ENCODE measurements around the gene RAP1GAP. TPM values are rescaled to one million over a fixed set of nuclear protein-coding genes. Genes with fewer than 3 reads are reported as not detected.

The RAP1GAP gene
- total RNA-seq, 1 experiment from 2014 or later, result 13.4 TPM

- DNase-seq (ENCODE audit: low read depth, low spot score), result no peak
- CTCF ChIA-PET, result no interaction called here
Measured at GRCh38 chr1:21689661-21690372, 20.7 kb upstream of the RAP1GAP start.

More at GRCh38 chr1:21689661-21690372, 20.7 kb upstream of the RAP1GAP start:
- ChIA-PET RAD21 (ENCODE audit: low non-redundant PET in 1 of 2, low total read pairs in 2 of 2, uncharacterized antibody in 2 of 2, unreplicated experiment in 2 of 2) (no interaction called here), POLR2A (no interaction called here)
- Histone ChIP-seq H3K79me2 (ENCODE audit: insufficient read depth, low read length) (no peaks in the 10 kb centered on the region), H3K4me2 (ENCODE audit: low read length) (no peak overlapping the region), H3K27ac (ENCODE audit: low read depth, low read length) (no peak overlapping the region), H4K20me1 (ENCODE audit: insufficient read depth) (no peaks in the 10 kb centered on the region), H3K9ac (ENCODE audit: low read length) (no peak overlapping the region), H3K4me1 (ENCODE audit: control insufficient read depth in 1 of 2, insufficient read depth in 2 of 2, low read length in 2 of 2) (no peaks in the 10 kb centered on the region), H3K9me3 (ENCODE audit: control insufficient read depth in 1 of 2, insufficient read depth in 1 of 2, low read depth in 1 of 2, low read length in 2 of 2) (no peaks in the 10 kb centered on the region), H2AFZ (ENCODE audit: low read depth, low read length, poor library complexity, severe bottlenecking) (no peak overlapping the region), H3K9me2 (ENCODE audit: insufficient read depth) (no peaks in the 10 kb centered on the region), H3K36me3 (ENCODE audit: control insufficient read depth in 1 of 2, insufficient read depth in 2 of 2, low read length in 2 of 2) (peaks cover 6 to 28% of the 10 kb centered on the region in 2 experiments; a peak in 2 of 4 replicates), H3K4me3 (replicated peaks in 1 of 2; ENCODE audit: low read depth in 1 of 2, low read length in 2 of 2) (no peak overlapping the region), H3K27me3 (ENCODE audit: insufficient read depth, low read length) (no peaks in the 10 kb centered on the region)
- intact Hi-C loops (cut with micrococcal nuclease), result no loop called here
- TF ChIP-seq ELF1 (IDR thresholded peaks at IDR 0.05; ENCODE audit: borderline replicate concordance, low read depth), result no peak
- no peak for TF ChIP-seq TCF7L2 (IDR thresholded peaks at IDR 0.05; ENCODE audit: borderline replicate concordance, extremely low read depth, insufficient read depth, insufficient read length)
- no peak for TF ChIP-seq SIN3A (IDR thresholded peaks at IDR 0.05; ENCODE audit: low read depth)
- no peak for TF ChIP-seq JUND (IDR thresholded peaks at IDR 0.05)
- TF ChIP-seq CBX3 (IDR thresholded peaks at IDR 0.05; ENCODE audit: low read depth), result no peak
- TF ChIP-seq, protein P1, sequence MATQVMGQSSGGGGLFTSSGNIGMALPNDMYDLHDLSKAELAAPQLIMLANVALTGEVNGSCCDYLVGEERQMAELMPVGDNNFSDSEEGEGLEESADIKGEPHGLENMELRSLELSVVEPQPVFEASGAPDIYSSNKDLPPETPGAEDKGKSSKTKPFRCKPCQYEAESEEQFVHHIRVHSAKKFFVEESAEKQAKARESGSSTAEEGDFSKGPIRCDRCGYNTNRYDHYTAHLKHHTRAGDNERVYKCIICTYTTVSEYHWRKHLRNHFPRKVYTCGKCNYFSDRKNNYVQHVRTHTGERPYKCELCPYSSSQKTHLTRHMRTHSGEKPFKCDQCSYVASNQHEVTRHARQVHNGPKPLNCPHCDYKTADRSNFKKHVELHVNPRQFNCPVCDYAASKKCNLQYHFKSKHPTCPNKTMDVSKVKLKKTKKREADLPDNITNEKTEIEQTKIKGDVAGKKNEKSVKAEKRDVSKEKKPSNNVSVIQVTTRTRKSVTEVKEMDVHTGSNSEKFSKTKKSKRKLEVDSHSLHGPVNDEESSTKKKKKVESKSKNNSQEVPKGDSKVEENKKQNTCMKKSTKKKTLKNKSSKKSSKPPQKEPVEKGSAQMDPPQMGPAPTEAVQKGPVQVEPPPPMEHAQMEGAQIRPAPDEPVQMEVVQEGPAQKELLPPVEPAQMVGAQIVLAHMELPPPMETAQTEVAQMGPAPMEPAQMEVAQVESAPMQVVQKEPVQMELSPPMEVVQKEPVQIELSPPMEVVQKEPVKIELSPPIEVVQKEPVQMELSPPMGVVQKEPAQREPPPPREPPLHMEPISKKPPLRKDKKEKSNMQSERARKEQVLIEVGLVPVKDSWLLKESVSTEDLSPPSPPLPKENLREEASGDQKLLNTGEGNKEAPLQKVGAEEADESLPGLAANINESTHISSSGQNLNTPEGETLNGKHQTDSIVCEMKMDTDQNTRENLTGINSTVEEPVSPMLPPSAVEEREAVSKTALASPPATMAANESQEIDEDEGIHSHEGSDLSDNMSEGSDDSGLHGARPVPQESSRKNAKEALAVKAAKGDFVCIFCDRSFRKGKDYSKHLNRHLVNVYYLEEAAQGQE (IDR thresholded peaks at IDR 0.05; ENCODE audit: low read depth), result no peak
- TF ChIP-seq SRF (IDR thresholded peaks at IDR 0.05; ENCODE audit: low read depth), result no peak
- no peak for TF ChIP-seq CTCF (IDR thresholded peaks at IDR 0.05 in 2 of 3, conservative IDR thresholded peaks at IDR 0.05 in 1 of 3; ENCODE audit: borderline replicate concordance in 1 of 3, insufficient read depth in 1 of 3, low read depth in 2 of 3, low read length in 2 of 3)
- TF ChIP-seq POLR2AphosphoS5 (IDR thresholded peaks at IDR 0.05; ENCODE audit: low read depth, low read length), result no peak
- no peak for TF ChIP-seq POLR2A (IDR thresholded peaks at IDR 0.05; ENCODE audit: borderline replicate concordance, extremely low read depth, insufficient read depth, insufficient read length)
- TF ChIP-seq, protein P2, sequence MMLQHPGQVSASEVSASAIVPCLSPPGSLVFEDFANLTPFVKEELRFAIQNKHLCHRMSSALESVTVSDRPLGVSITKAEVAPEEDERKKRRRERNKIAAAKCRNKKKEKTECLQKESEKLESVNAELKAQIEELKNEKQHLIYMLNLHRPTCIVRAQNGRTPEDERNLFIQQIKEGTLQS (IDR thresholded peaks at IDR 0.05), result no peak
- ATAC-seq, result no peak
- BruUV-seq (replicated peaks), result no TSS peak

Measured in HCT116 (cell line).